GM15510 (cell line): ENCODE measurements around the gene CDC6.

ENCODE experiments used
- POLR2A ChIP-seq: IDR thresholded peaks from 3 replicates; pipeline ENCODE4 v1.6.1; 2011; ENCODE audit warnings: borderline replicate concordance; ENCODE audit not compliant: insufficient read length; ENCODE audit errors: extremely low read depth

The CDC6 gene

DNA sequence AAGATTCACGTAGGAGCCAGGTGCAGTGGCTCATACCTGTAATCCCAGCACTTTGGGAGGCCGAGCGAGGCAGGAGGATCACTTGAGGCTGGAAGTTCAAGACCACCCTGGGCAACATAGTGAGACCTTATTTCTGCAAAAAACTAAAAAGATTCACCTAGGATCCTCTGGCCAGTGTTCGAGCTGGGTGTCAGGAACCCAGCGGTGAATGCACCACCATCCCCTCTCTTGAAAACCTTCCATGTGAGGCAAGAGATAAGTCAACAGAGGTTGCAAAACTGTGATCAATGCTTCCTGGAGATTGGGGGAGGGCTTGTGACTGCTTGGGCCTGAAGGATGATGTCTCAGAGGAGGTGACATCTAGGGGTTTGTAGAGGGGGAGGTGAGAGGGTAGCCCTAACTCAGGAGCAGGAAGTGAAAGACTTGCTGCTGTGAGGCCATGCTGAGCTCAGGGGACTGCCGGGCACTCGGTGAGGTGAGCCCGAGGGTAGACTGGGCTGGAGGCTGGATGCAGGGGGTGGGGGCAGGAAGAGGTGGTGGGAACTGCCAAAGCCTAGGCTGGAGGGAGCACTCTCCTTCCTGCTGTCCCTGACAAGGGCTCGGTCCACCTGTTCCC, 65.2 kb downstream of the CDC6 start:
- TF ChIP-seq POLR2A = no peak
